ENCODE results near the gene SERPINE3. TPM values are rescaled to one million over a fixed set of nuclear protein-coding genes. Genes with fewer than 3 reads are reported as not detected.

The SERPINE3 gene
- polyA plus RNA-seq, 3 donors, result not detected

DNA sequence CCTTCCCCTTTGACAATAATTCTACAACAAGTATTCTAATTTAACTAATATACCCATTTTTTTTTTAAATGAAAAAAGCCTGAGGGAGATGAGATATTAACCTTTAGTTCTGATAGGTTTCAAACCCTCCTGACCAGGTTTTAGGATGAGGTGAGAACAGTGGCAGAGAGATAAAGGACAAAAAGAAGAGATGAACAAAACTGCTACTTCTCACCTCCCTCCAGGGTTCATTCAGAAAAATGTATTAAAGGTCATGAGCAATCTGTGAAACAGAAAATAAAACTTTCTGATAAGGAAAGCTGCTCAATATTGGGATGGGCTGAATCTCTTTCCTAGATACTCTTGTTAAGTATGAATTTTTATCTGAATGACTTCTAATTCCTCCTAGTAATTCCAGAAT is 24.1 kb downstream of the SERPINE3 start:
- Mint-ChIP-seq H3K9me3 (no peaks in the 10 kb centered on the region), H3K27ac (no peak overlapping the region), H3K36me3 (peaks cover 52 to 68% of the 10 kb centered on the region in 2 donors), H3K4me3 (no peak overlapping the region), H3K4me1 (no peaks in the 10 kb centered on the region), H3K27me3 (ENCODE audit: low read depth in 3 of 3) (peaks cover 0 to 2% (median 0%) of the 10 kb centered on the region in 3 donors)
- Histone ChIP-seq H3K36me3 (replicated peaks in 1 of 2; ENCODE audit: control insufficient read depth in 1 of 2, insufficient read depth in 2 of 2, low read length in 2 of 2) (peaks cover 55 to 73% of the 10 kb centered on the region in 2 donors), H3K4me1 (ENCODE audit: control insufficient read depth in 1 of 2, insufficient read depth in 2 of 2, low read length in 2 of 2) (no peaks in the 10 kb centered on the region), H3K27me3 (ENCODE audit: control insufficient read depth in 2 of 2, insufficient read depth in 2 of 2, low read length in 2 of 2) (no peaks in the 10 kb centered on the region), H4K20me1 (ENCODE audit: insufficient read depth, low read length) (no peaks in the 10 kb centered on the region), H3K79me2 (ENCODE audit: insufficient read depth, low read length) (no peaks in the 10 kb centered on the region), H3K9ac (ENCODE audit: insufficient read depth, low read length, poor library complexity, severe bottlenecking) (no peak overlapping the region), H3K9me3 (replicated peaks in 1 of 2; ENCODE audit: control insufficient read depth in 1 of 2, insufficient read depth in 1 of 2, low read length in 2 of 2) (no peaks in the 10 kb centered on the region), H3K4me2 (replicated peaks; ENCODE audit: extremely low read depth, low read length, poor library complexity, severe bottlenecking) (no peak overlapping the region), H3K4me3 (replicated peaks in 1 of 3; ENCODE audit: low read depth in 2 of 3, low read length in 3 of 3) (no peak overlapping the region), H2AFZ (ENCODE audit: insufficient read depth, low read depth, low read length, poor library complexity, severe bottlenecking) (no peak overlapping the region), H3K27ac (ENCODE audit: low read depth in 1 of 2, low read length in 2 of 2) (no peak overlapping the region)
- intact Hi-C loops (cut with micrococcal nuclease), result no loop called here
- TF ChIP-seq, protein P1, sequence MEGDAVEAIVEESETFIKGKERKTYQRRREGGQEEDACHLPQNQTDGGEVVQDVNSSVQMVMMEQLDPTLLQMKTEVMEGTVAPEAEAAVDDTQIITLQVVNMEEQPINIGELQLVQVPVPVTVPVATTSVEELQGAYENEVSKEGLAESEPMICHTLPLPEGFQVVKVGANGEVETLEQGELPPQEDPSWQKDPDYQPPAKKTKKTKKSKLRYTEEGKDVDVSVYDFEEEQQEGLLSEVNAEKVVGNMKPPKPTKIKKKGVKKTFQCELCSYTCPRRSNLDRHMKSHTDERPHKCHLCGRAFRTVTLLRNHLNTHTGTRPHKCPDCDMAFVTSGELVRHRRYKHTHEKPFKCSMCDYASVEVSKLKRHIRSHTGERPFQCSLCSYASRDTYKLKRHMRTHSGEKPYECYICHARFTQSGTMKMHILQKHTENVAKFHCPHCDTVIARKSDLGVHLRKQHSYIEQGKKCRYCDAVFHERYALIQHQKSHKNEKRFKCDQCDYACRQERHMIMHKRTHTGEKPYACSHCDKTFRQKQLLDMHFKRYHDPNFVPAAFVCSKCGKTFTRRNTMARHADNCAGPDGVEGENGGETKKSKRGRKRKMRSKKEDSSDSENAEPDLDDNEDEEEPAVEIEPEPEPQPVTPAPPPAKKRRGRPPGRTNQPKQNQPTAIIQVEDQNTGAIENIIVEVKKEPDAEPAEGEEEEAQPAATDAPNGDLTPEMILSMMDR (IDR thresholded peaks at IDR 0.05), result no peak
- no peak for DNase-seq

- no peaks in the 10 kb centered on the region for H3K9me3 Mint-ChIP-seq
- intact Hi-C loops (cut with micrococcal nuclease), result no loop called here
- 30% methylated on average over 2 of the region's 3 CpGs for WGBS (ENCODE audit: insufficient coverage)
- H3K4me3 ChIP-seq (replicated peaks in 1 of 3; ENCODE audit: low read depth in 2 of 3, low read length in 3 of 3), result no peak overlapping the region
- no peak overlapping the region for H3K4me3 Mint-ChIP-seq
- H3K4me1 Mint-ChIP-seq, result no peaks in the 10 kb centered on the region
- DNase-seq, result no peak
- H3K4me1 ChIP-seq (ENCODE audit: control insufficient read depth in 1 of 2, insufficient read depth in 2 of 2, low read length in 2 of 2), result no peaks in the 10 kb centered on the region
- H3K9ac ChIP-seq (ENCODE audit: insufficient read depth, low read length, poor library complexity, severe bottlenecking), result no peak overlapping the region
- H3K4me2 ChIP-seq (replicated peaks; ENCODE audit: extremely low read depth, low read length, poor library complexity, severe bottlenecking), result no peak overlapping the region
- no peak overlapping the region for H3K27ac ChIP-seq (ENCODE audit: low read depth in 1 of 2, low read length in 2 of 2)
- H3K36me3 Mint-ChIP-seq, result peaks cover 58 to 74% of the 10 kb centered on the region in 2 donors
- H3K27ac Mint-ChIP-seq, result peak overlapping the region in 1 of 7 donors; percentile 40
- H2AFZ ChIP-seq (ENCODE audit: insufficient read depth, low read depth, low read length, poor library complexity, severe bottlenecking), result no peak overlapping the region
- peaks cover 62 to 81% of the 10 kb centered on the region in 2 donors for H3K36me3 ChIP-seq (replicated peaks in 1 of 2; ENCODE audit: control insufficient read depth in 1 of 2, insufficient read depth in 2 of 2, low read length in 2 of 2)
- no peaks in the 10 kb centered on the region for H4K20me1 ChIP-seq (ENCODE audit: insufficient read depth, low read length)
- no peaks in the 10 kb centered on the region for H3K9me3 ChIP-seq (replicated peaks in 1 of 2; ENCODE audit: control insufficient read depth in 1 of 2, insufficient read depth in 1 of 2, low read length in 2 of 2)
- H3K79me2 ChIP-seq (ENCODE audit: insufficient read depth, low read length), result no peaks in the 10 kb centered on the region
- TF ChIP-seq, protein P1 (IDR thresholded peaks at IDR 0.05), result no peak
- peaks cover 0 to 2% (median 0%) of the 10 kb centered on the region in 3 donors for H3K27me3 Mint-ChIP-seq (ENCODE audit: low read depth in 3 of 3)
- no peaks in the 10 kb centered on the region for H3K27me3 ChIP-seq (ENCODE audit: control insufficient read depth in 2 of 2, insufficient read depth in 2 of 2, low read length in 2 of 2)
Measured at GRCh38 chr13:51364404-51365008, 25.0 kb downstream of the SERPINE3 start.

All from CD14-positive monocyte (primary cell).